ENCODE measurements around the gene GSTM4. TPM values are rescaled to one million over a fixed set of nuclear protein-coding genes. Genes with fewer than 3 reads are reported as not detected.

The GSTM4 gene
- total RNA-seq, 2 experiments from 2014 or later: 8.3 to 10.5 TPM

DNA sequence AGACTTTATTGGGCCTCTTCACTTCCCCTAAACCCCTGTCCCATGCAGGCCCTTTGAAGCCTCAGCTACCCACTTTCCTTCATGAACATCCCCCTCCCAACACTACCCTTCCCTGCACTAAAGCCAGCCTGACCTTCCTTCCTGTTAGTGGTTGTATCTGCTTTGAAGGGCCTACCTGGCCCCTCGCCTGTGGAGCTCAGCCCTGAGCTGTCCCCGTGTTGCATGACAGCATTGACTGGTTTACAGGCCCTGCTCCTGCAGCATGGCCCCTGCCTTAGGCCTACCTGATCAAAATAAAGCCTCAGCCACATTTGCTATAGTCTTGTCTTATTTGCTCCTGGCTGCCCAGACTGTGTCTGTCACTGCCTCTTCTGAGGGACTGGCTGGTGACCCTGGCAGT, 5.5 kb downstream of the GSTM4 start:
- intact Hi-C loops (cut with micrococcal nuclease): no loop called here
- no peaks in the 10 kb centered on the region for H3K27me3 Mint-ChIP-seq
- no peak overlapping the region for H3K4me3 Mint-ChIP-seq
- TF ChIP-seq CTCF (IDR thresholded peaks at IDR 0.05): no peak
- ChIA-PET CTCF (interaction anchor here (0.8 to 2.0 kb wide), 5 partner anchors 11 to 322 kb away, joined by 3 to 7 read pairs (median 4); no protein-coding TSS in a partner anchor), POLR2A (interaction anchor here (1.1 kb wide), 1 partner anchor 23 kb away, joined by 4 read pairs; no protein-coding TSS in a partner anchor)
- DNase-seq (no peak), ATAC-seq (no peak)
- peaks cover 3% of the 10 kb centered on the region for H3K4me1 Mint-ChIP-seq (ENCODE audit: low read depth)
- H3K36me3 Mint-ChIP-seq (ENCODE audit: low read depth): no peaks in the 10 kb centered on the region
- H3K27ac Mint-ChIP-seq: no peak overlapping the region
- H3K9me3 Mint-ChIP-seq: no peaks in the 10 kb centered on the region

DNA sequence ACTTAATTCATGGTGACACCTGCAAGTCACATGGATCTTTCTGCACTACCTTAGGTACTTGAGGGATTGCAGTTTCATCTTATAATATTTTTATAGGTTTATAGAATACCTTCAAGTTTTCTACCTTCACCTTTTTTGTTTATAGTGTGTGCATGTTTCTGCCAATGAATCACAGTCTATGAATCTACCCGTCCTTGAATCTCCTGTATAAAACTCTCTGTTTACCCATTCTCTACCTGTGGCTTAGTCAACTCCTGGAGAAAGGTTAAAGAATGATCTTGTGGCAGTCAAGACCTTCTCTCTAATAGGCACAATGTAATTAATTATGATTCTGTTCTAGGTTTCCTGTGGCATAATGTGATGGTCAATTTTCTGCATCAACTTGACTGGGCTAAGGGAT, 8.8 kb downstream of the GSTM4 start:
- intact Hi-C loops (cut with micrococcal nuclease): no loop called here
- ChIA-PET CTCF (interaction anchor here (0.9 kb wide), 1 partner anchor 25 kb away, joined by 4 read pairs; no protein-coding TSS in a partner anchor), POLR2A (interaction anchor here (0.5 kb wide), 1 partner anchor 679 kb away, joined by 3 read pairs; no protein-coding TSS in a partner anchor)
- no peak for TF ChIP-seq CTCF (IDR thresholded peaks at IDR 0.05)
- Mint-ChIP-seq H3K36me3 (ENCODE audit: low read depth) (no peaks in the 10 kb centered on the region), H3K4me3 (no peak overlapping the region), H3K27ac (no peak overlapping the region), H3K27me3 (no peaks in the 10 kb centered on the region), H3K9me3 (no peaks in the 10 kb centered on the region), H3K4me1 (ENCODE audit: low read depth) (peaks cover 15% of the 10 kb centered on the region)
- ATAC-seq (no peak), DNase-seq (no peak)

DNA sequence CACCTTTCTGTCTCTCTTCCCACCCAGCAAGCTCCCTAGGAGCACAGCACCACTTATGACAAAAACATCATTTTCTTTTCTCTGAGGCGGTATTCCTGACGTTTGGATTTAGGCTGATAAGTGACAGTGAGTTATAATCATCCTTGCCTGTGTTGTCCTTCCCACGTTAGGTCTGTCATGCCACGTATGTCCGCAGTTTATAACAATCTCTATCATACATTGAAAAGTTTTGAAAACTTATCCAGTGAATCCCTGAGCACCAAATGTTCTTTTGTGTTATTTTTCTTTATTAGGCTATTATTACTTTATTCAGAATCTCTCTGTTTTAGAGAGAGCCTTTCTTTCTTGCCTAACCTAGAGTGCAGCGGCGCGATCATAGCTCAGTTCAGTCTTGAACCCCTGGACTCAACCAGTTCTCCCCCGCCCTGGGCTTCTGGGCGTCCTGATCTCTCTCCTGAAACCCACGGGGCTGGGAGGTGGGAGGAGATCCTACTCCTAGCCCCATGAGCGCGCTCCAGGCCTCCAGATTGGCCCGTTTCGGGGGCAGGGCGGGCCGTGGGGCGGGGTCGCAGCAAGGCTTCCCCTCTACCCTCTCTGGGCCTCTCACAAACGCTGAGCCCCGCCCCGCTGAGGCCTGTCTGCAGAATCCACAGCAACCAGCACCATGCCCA, 11.7 kb downstream of the GSTM4 start, which contains the start of gene GSTM2:
Gene GSTM2 (plus strand): TSS at position 606 of the 671 bp plus-strand sequence. CDS start 59 bp downstream, at position 665.
- H3K27me3 Mint-ChIP-seq: no peaks in the 10 kb centered on the region
- DNase-seq: peak; percentile 91
- ChIA-PET POLR2A (interaction anchor here (1.1 to 1.5 kb wide), 3 partner anchors 9 to 19 kb away, joined by 3 to 4 read pairs (median 3); no protein-coding TSS in a partner anchor), CTCF (interaction anchor here (3.1 kb wide), 1 partner anchor 28 kb away, joined by 16 read pairs; no protein-coding TSS in a partner anchor)
- no peak for TF ChIP-seq CTCF (IDR thresholded peaks at IDR 0.05)
- H3K4me3 Mint-ChIP-seq: peak within 1 kb of the TSS; percentile 72
- no peaks in the 10 kb centered on the region for H3K36me3 Mint-ChIP-seq (ENCODE audit: low read depth)
- no peaks in the 10 kb centered on the region for H3K9me3 Mint-ChIP-seq
- H3K27ac Mint-ChIP-seq: peak within 1 kb of the TSS; percentile 47
- H3K4me1 Mint-ChIP-seq (ENCODE audit: low read depth): peaks cover 21% of the 10 kb centered on the region
- peak; percentile 99 for ATAC-seq
- intact Hi-C loops (cut with micrococcal nuclease): no loop called here

GRCh38 chr1:109668123-109668775, 12.3 kb downstream of the GSTM4 start:
- Mint-ChIP-seq H3K36me3 (ENCODE audit: low read depth) (no peaks in the 10 kb centered on the region), H3K9me3 (no peaks in the 10 kb centered on the region), H3K27ac (peak overlapping the region; percentile 47), H3K27me3 (no peaks in the 10 kb centered on the region), H3K4me3 (peak overlapping the region; percentile 72), H3K4me1 (ENCODE audit: low read depth) (peaks cover 21% of the 10 kb centered on the region)
- DNase-seq (no peak), ATAC-seq (peak; percentile 46)
- POLR2A ChIA-PET: interaction anchor here (1.1 to 1.5 kb wide), 3 partner anchors 10 to 20 kb away, joined by 3 to 4 read pairs (median 3); no protein-coding TSS in a partner anchor
- CTCF ChIA-PET: interaction anchor here (3.1 kb wide), 1 partner anchor 28 kb away, joined by 16 read pairs; no protein-coding TSS in a partner anchor
- intact Hi-C loops (cut with micrococcal nuclease): no loop called here
- no peak for TF ChIP-seq CTCF (IDR thresholded peaks at IDR 0.05)
